NT2/D1 (cell line): ENCODE measurements around the gene TMEM59L.

Experiments used
- YY1 ChIP-seq: IDR thresholded peaks from 2 replicates; pipeline ENCODE4 v1.6.1; 2011; ENCODE audit not compliant: insufficient read length, insufficient read depth
- ZNF274 ChIP-seq: IDR thresholded peaks from 2 replicates; pipeline ENCODE4 v1.6.1; 2011; ENCODE audit warnings: mild to moderate bottlenecking, low read depth, low read length

DNA sequence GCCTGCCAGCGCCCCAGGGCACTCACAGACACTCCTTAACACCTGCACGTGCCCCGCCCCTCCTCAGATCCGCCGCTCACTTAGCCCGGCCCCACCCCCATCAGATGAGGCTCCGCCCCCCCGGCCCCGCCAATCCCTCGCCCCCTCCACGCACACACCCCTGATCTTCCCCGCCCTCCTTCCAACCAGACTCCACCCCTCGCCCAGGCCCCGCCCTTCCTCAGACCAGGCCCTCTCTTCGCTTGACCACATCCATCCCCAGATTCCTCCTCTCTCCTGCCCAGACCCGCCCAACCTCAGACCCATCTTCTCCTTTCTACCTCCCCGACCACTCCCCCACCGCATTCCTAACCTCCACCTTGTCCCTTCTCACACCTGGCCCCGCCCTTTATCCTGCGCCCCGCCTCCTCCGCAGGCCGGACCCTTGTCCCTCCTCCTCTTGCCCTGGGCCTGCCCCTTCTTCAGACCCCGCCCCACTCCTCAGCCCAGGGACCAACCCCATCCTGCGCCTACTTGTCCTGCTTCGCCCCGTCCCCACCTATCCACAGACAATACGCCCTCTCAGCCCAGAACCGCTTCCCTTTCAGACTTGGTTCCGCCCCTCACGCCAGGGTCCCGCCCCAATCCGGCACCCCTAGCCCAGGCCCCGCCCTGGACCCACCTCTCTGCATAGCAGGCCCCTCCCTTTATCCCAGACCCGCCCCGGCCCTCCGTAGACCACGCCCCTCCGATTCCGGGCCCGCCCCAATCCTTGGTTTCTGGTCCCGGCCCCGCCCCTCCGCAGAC lies 23.7 kb downstream of the TMEM59L start:
- TF ChIP-seq ZNF274 (no peak), YY1 (no peak)
